Endothelial cell (in vitro differentiated cells): ENCODE results near the gene ESPL1. TPM values are rescaled to one million over a fixed set of nuclear protein-coding genes. Genes with fewer than 3 reads are reported as not detected.

Source experiments
- DNase-seq: peaks from one replicate; pipeline ENCODE4 v3.0.0; 2021; ENCODE audit warnings: low spot score
- H3K27ac Mint-ChIP-seq: one replicate; pipeline ENCODE4 v1.8.0; 2021; ENCODE audit warnings: mixed read lengths, inconsistent platforms; ENCODE audit not compliant: unreplicated experiment
- H3K27me3 Mint-ChIP-seq: one replicate; pipeline ENCODE4 v1.8.0; 2021; ENCODE audit warnings: mild to moderate bottlenecking, moderate library complexity, mixed read lengths, inconsistent platforms; ENCODE audit not compliant: unreplicated experiment
- H3K36me3 Mint-ChIP-seq: one replicate; pipeline ENCODE4 v1.8.0; 2021; ENCODE audit warnings: mild to moderate bottlenecking, low read depth, mixed read lengths, inconsistent platforms; ENCODE audit not compliant: unreplicated experiment
- H3K4me1 Mint-ChIP-seq: one replicate; pipeline ENCODE4 v1.8.0; 2021; ENCODE audit warnings: mild to moderate bottlenecking, mixed read lengths, inconsistent platforms; ENCODE audit not compliant: unreplicated experiment
- H3K4me3 Mint-ChIP-seq: one replicate; pipeline ENCODE4 v1.8.0; 2021; ENCODE audit warnings: mild to moderate bottlenecking, mixed read lengths, inconsistent platforms; ENCODE audit not compliant: unreplicated experiment
- H3K9me3 Mint-ChIP-seq: one replicate; pipeline ENCODE4 v1.8.0; 2021; ENCODE audit warnings: mixed read lengths, inconsistent platforms; ENCODE audit not compliant: unreplicated experiment
- CTCF ChIP-seq: fragments of 200-600 bp; sonication (generic); IDR thresholded peaks from one replicate; pipeline ENCODE4 v1.5.0; 2021; ENCODE audit warnings: antibody characterized with exemption; ENCODE audit not compliant: unreplicated experiment
- total RNA-seq: library from RNA; stranded (reverse); fragmentation: NEBNext Ultra II Directional; extraction: Animal tissue kit (Norgen Biotek cat#: 25700); gene quantifications from one replicate; pipeline ENCODE4 v1.2.1, GENCODE V29; 2021; ENCODE audit not compliant: unreplicated experiment

Gene ESPL1
- total RNA-seq, 1 donor from 2014 or later: 11.8 TPM

GRCh38 chr12:53239643-53240258 is 28.3 kb upstream of the ESPL1 start:
- Mint-ChIP-seq H3K27me3 (peaks cover 10% of the 10 kb centered on the region), H3K4me3 (no peak overlapping the region), H3K9me3 (no peaks in the 10 kb centered on the region), H3K36me3 (no peaks in the 10 kb centered on the region), H3K27ac (no peak overlapping the region), H3K4me1 (peaks cover 17% of the 10 kb centered on the region)
- DNase-seq: no peak
- TF ChIP-seq CTCF: no peak

- Mint-ChIP-seq H3K9me3 (no peaks in the 10 kb centered on the region), H3K27ac (no peak overlapping the region), H3K4me1 (peaks cover 7% of the 10 kb centered on the region), H3K27me3 (peaks cover 4% of the 10 kb centered on the region), H3K4me3 (no peak overlapping the region), H3K36me3 (no peaks in the 10 kb centered on the region)
- TF ChIP-seq CTCF: no peak
- DNase-seq: no peak
Observed at GRCh38 chr12:53241623-53242412, 26.3 kb upstream of the ESPL1 start.

GRCh38 chr12:53244337-53244736 is 23.8 kb upstream of the ESPL1 start:
- Mint-ChIP-seq H3K27ac (peak overlapping the region; percentile 2), H3K36me3 (no peaks in the 10 kb centered on the region), H3K9me3 (no peaks in the 10 kb centered on the region), H3K27me3 (peaks cover 2% of the 10 kb centered on the region), H3K4me3 (no peak overlapping the region), H3K4me1 (peaks cover 7% of the 10 kb centered on the region)
- DNase-seq: no peak
- TF ChIP-seq CTCF: no peak

GRCh38 chr12:53245286-53245685 is 22.8 kb upstream of the ESPL1 start:
- H3K36me3 Mint-ChIP-seq: no peaks in the 10 kb centered on the region
- no peak for TF ChIP-seq CTCF
- peaks cover 7% of the 10 kb centered on the region for H3K4me1 Mint-ChIP-seq
- H3K27me3 Mint-ChIP-seq: peaks cover 2% of the 10 kb centered on the region
- no peak overlapping the region for H3K4me3 Mint-ChIP-seq
- no peaks in the 10 kb centered on the region for H3K9me3 Mint-ChIP-seq
- H3K27ac Mint-ChIP-seq: no peak overlapping the region
- DNase-seq: no peak
